HAP-1 (cell line): Measurements from ENCODE around the gene GDPGP1.

Experiments used
- DNase-seq, 2 experiments: peaks; one replicate each; pipeline ENCODE4 v3.0.0-alpha.2; 2016 to 2020; ENCODE audit warnings: low spot score in 2 of 2
- H3K27me3 ChIP-seq: fragments of 250-450 bp; sonication (Bioruptor Pico); 2 replicates; pipeline ENCODE4 v1.5.1; 2020; ENCODE audit warnings: low read depth, mild to moderate bottlenecking, moderate library complexity
- H3K36me3 ChIP-seq: fragments of 250-450 bp; sonication (Bioruptor Pico); replicated peaks from 2 replicates; pipeline ENCODE4 v1.5.1; 2020; ENCODE audit warnings: mild to moderate bottlenecking
- H3K4me1 ChIP-seq: fragments of 250-450 bp; sonication (Bioruptor Pico); 2 replicates; pipeline ENCODE4 v1.5.1; 2020; ENCODE audit warnings: mild to moderate bottlenecking
- H3K4me3 ChIP-seq: fragments of 250-450 bp; sonication (Bioruptor Pico); 2 replicates; pipeline ENCODE4 v1.5.1; 2020; ENCODE audit warnings: mild to moderate bottlenecking, moderate library complexity
- H3K9me3 ChIP-seq: fragments of 250-450 bp; sonication (Bioruptor Pico); 2 replicates; pipeline ENCODE4 v1.5.1; 2020; ENCODE audit warnings: mild to moderate bottlenecking, moderate library complexity
- in situ Hi-C: fragments of 300-500 bp; cut with MboI; formaldehyde crosslinking; loops from 3 replicates; pipeline ENCODE4 v1.14.3; 2020; ENCODE audit warnings: low sequenced_read_pairs, inconsistent platforms, mixed read lengths

The GDPGP1 gene

DNA sequence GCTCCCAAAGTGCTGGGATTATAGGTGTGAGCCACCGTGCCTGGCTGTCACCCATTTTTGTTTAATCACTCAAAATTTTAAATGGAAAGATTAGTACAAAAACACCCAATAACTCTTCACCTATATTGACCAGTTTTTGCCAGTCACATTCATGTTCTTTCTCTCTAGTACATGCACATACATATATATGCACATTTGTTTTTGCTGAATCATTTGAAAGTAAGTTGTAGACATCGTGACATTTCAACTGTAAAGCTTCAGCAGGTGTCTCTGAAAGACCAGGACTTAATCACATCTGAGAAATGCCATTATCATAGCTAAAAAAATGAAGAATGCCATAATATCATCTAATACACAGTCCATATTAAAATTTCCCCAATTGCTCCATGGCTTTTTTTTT is 39.4 kb upstream of the GDPGP1 start:
- Histone ChIP-seq H3K4me1 (no peaks in the 10 kb centered on the region), H3K4me3 (no peak overlapping the region), H3K27me3 (no peaks in the 10 kb centered on the region), H3K9me3 (no peaks in the 10 kb centered on the region), H3K36me3 (no peaks in the 10 kb centered on the region)
- in situ Hi-C loops: no loop called here
- DNase-seq: no peak

DNA sequence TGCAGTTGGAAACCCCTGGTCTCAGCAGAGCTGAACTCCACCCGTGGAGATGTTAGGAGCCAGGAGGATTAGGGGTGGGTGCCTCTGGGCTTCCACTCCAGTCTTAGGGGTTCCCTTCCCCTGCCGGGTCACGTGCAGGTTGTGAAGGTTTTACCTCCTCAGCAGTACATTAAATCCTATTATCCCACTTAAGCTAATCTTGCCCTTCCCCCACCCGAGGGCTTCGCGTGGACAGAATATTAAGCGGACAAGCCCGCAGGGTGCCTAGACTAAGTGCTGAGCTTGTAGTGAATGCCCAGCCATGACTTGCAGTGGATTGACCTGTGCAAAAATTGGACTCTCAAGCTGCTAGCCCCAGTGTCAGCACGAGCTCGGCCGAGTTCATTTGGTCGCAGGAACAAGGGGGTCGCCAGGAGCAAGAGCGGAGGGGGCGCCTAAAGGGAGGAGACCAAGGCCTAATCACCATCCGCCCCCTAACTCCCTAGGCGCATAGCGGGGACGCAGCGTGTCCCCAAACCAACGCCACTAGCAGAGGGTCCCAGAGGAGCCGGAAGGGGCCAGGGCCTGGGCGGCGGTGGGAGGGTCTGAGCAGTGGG is 33.4 kb upstream of the GDPGP1 start:
- in situ Hi-C loops: no loop called here

GRCh38 chr15:90201130-90201943 is 32.7 kb upstream of the GDPGP1 start, which contains the start of gene SEMA4B:
Gene SEMA4B, plus strand, starts transcription at chr15:90201330. Its CDS starts 249 bp downstream, at chr15:90201579.
- H3K9me3 ChIP-seq: no peaks in the 10 kb centered on the region
- DNase-seq: peak; percentile 68 to 88
- H3K4me1 ChIP-seq: peaks cover 11% of the 10 kb centered on the region
- H3K36me3 ChIP-seq: no peaks in the 10 kb centered on the region; the same call in 1 of the 2 replicates
- H3K27me3 ChIP-seq: no peaks in the 10 kb centered on the region
- peak within 1 kb of the TSS; percentile 62 for H3K4me3 ChIP-seq
- in situ Hi-C loops: no loop called here

More for the DNA sequence above, 33.4 kb upstream of the GDPGP1 start:
- Histone ChIP-seq H3K4me1 (peaks cover 11% of the 10 kb centered on the region), H3K9me3 (no peaks in the 10 kb centered on the region), H3K4me3 (peak overlapping the region; percentile 62), H3K36me3 (no peaks in the 10 kb centered on the region; the same call in 1 of the 2 replicates), H3K27me3 (no peaks in the 10 kb centered on the region)
- DNase-seq: peak in 1 of 2 experiments; percentile 32

DNA sequence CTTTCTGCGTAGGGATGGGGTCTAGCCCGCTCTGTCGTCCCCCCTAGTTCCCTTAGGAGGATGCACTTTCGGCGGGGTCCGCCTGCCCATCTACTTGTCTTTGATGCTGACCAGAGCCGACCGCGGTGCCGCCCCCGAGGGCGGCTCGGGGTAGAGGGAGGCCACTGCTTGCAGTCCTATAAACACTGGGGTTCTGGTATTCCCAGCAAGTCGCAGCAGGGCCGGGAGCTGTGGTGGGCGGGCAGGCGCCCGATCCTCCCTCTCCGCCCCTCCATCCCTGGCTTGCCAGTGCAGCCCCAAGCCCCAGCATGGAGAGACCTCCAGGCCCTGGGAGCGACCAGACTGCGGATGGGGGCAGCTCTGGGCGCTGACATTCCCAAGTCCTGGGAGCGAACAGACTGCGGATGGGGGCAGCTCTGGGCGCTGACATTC is 32.0 kb upstream of the GDPGP1 start:
- peak in 1 of 2 experiments; percentile 47 for DNase-seq
- H3K4me3 ChIP-seq: peak overlapping the region; percentile 62
- no peaks in the 10 kb centered on the region for H3K27me3 ChIP-seq
- H3K9me3 ChIP-seq: no peaks in the 10 kb centered on the region
- H3K36me3 ChIP-seq: no peaks in the 10 kb centered on the region; the same call in 1 of the 2 replicates
- peaks cover 11% of the 10 kb centered on the region for H3K4me1 ChIP-seq
- in situ Hi-C loops: no loop called here

- no peaks in the 10 kb centered on the region for H3K27me3 ChIP-seq
- in situ Hi-C loops: no loop called here
- H3K36me3 ChIP-seq: no peaks in the 10 kb centered on the region; the same call in 1 of the 2 replicates
- DNase-seq: no peak
- H3K4me3 ChIP-seq: peak overlapping the region; percentile 2; the same call in 1 of the 2 replicates
- H3K4me1 ChIP-seq: peaks cover 11% of the 10 kb centered on the region
- H3K9me3 ChIP-seq: no peaks in the 10 kb centered on the region
These were observed 31.1 kb upstream of the GDPGP1 start for GRCh38 chr15:90202929-90203328.

- in situ Hi-C loops: no loop called here
- Histone ChIP-seq H3K36me3 (no peaks in the 10 kb centered on the region; the same call in 1 of the 2 replicates), H3K9me3 (no peaks in the 10 kb centered on the region), H3K4me3 (no peak overlapping the region), H3K4me1 (peaks cover 11% of the 10 kb centered on the region), H3K27me3 (no peaks in the 10 kb centered on the region)
- no peak for DNase-seq
These were observed 30.5 kb upstream of the GDPGP1 start for GRCh38 chr15:90203473-90203872.

GRCh38 chr15:90203922-90204321 is 30.1 kb upstream of the GDPGP1 start:
- Histone ChIP-seq H3K4me1 (peaks cover 11% of the 10 kb centered on the region), H3K4me3 (no peak overlapping the region), H3K36me3 (no peaks in the 10 kb centered on the region; the same call in 1 of the 2 replicates), H3K27me3 (no peaks in the 10 kb centered on the region), H3K9me3 (no peaks in the 10 kb centered on the region)
- DNase-seq: peak in 1 of 2 experiments; percentile 36
- in situ Hi-C loops: no loop called here

DNA sequence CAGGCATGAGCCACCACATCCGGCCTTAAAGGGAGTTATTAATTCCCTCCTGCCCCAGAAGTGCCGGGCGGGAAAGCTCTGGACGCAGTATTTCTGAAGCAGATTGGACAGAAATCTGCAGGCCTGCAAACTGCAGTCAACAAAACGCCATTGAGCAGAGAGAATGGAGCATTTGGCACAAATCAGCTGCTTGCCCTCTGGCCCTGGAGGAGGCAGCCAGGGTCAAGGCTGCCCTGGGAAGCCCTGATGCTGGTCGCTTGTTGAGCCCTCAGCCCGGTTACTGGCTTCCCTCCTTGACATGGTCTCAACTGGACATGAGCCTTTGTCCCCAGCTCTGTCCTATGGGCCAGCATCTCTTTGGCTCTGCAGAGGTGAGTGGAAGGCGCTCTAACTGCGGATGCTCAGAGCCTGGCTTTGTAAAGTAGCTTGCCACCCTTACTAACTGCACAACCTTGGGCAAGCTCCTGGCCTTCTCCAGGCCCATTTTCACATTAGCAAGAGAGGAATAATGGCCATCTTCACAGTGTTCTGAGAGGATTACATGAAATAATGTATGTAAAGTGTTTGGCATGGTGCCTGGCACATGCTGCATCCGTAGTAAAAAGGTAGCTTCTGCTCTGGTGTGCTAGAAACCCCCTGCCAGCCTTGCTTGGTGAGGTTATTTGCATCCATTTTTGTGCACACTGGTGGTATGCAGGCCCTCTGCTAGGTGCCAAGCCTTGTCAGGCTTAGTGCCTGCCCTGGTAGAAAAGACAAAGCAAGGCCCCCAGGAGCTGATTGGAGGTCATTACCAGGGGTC is 28.8 kb upstream of the GDPGP1 start:
- Histone ChIP-seq H3K4me1 (peaks cover 11% of the 10 kb centered on the region), H3K36me3 (no peaks in the 10 kb centered on the region; the same call in 1 of the 2 replicates), H3K4me3 (no peak overlapping the region), H3K27me3 (no peaks in the 10 kb centered on the region), H3K9me3 (no peaks in the 10 kb centered on the region)
- in situ Hi-C loops: no loop called here
- no peak for DNase-seq

DNA sequence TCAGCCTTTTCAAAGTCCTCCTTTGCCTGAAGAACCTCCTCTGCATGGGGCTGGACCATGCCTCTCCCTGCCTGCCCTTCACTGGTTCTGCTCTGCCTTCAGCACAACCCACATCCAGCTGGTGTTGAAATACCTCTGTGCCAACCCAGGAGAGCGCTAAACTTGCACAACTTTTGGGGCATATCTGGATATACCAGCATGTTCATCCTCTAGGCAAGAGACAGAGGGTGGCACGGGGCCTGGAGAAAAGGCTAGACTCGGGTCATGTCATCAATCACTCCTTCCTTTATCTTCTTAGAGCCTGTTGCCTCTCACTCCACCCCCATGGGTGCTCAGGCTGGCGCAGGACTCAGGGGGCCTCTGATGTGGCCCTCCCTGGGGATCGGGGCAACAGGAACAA is 28.1 kb upstream of the GDPGP1 start:
- Histone ChIP-seq H3K4me3 (no peak overlapping the region), H3K36me3 (no peaks in the 10 kb centered on the region; the same call in 1 of the 2 replicates), H3K27me3 (no peaks in the 10 kb centered on the region), H3K4me1 (peaks cover 4% of the 10 kb centered on the region), H3K9me3 (no peaks in the 10 kb centered on the region)
- DNase-seq: no peak
- in situ Hi-C loops: no loop called here

GRCh38 chr15:90207252-90207651 is 26.8 kb upstream of the GDPGP1 start:
- no peaks in the 10 kb centered on the region for H3K9me3 ChIP-seq
- peaks cover under 1% of the 10 kb centered on the region for H3K4me1 ChIP-seq
- no peaks in the 10 kb centered on the region for H3K27me3 ChIP-seq
- no peak overlapping the region for H3K4me3 ChIP-seq
- H3K36me3 ChIP-seq: no peaks in the 10 kb centered on the region; the same call in 1 of the 2 replicates
- no peak for DNase-seq
- in situ Hi-C loops: no loop called here

- in situ Hi-C loops: no loop called here
- DNase-seq: no peak
- Histone ChIP-seq H3K9me3 (no peaks in the 10 kb centered on the region), H3K4me1 (no peaks in the 10 kb centered on the region), H3K27me3 (no peaks in the 10 kb centered on the region), H3K36me3 (no peaks in the 10 kb centered on the region; the same call in 1 of the 2 replicates), H3K4me3 (no peak overlapping the region)
These were observed 25.7 kb upstream of the GDPGP1 start for GRCh38 chr15:90208356-90208755.

- in situ Hi-C loops: no loop called here
- Histone ChIP-seq H3K27me3 (no peaks in the 10 kb centered on the region), H3K36me3 (no peaks in the 10 kb centered on the region; the same call in 1 of the 2 replicates), H3K4me3 (no peak overlapping the region), H3K4me1 (no peaks in the 10 kb centered on the region), H3K9me3 (no peaks in the 10 kb centered on the region)
- DNase-seq: no peak
These were observed 24.4 kb upstream of the GDPGP1 start for GRCh38 chr15:90209591-90209990.

- Histone ChIP-seq H3K9me3 (no peaks in the 10 kb centered on the region), H3K4me1 (no peaks in the 10 kb centered on the region), H3K4me3 (no peak overlapping the region), H3K27me3 (no peaks in the 10 kb centered on the region), H3K36me3 (no peaks in the 10 kb centered on the region)
- in situ Hi-C loops: no loop called here
- DNase-seq: no peak
These were observed 23.4 kb upstream of the GDPGP1 start for GRCh38 chr15:90210593-90210992.
